ENCODE measurements around the gene IRF4.
"Not testable (repeated sequence)": the region's sequence is repeated elsewhere in the genome, so short reads cannot be mapped to it uniquely, and the experiment has no call there.

DNA sequence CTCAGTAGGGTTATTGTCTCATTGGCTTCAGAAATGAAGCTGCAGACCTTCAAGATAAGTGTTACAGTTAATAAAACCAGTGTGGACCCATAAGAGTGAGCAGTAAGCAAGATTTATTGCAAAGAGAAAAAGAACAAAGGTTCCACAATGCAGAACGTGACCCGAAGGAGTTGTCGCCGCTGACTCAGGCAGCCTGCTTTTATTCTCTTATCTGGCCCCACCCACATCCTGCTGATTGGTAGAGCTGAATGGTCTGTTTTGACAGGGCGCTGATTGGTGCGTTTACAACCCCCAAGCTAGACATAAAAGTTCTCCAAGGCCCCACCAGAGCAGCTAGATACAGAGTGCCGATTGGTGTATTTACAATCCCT is 33.9 kb downstream of the IRF4 start:
- TF ChIP-seq TOX (CRISPR knock-in tag; IDR thresholded peaks at IDR 0.05; ENCODE audit: borderline replicate concordance); ZFP30 (CRISPR knock-in tag; IDR thresholded peaks at IDR 0.05); GLIS3 (CRISPR knock-in tag; IDR thresholded peaks at IDR 0.05); ZFP3 (CRISPR knock-in tag; IDR thresholded peaks at IDR 0.05); TSHZ2 (CRISPR knock-in tag; IDR thresholded peaks at IDR 0.05): not testable (repeated sequence)
- TF ChIP-seq, protein P1, sequence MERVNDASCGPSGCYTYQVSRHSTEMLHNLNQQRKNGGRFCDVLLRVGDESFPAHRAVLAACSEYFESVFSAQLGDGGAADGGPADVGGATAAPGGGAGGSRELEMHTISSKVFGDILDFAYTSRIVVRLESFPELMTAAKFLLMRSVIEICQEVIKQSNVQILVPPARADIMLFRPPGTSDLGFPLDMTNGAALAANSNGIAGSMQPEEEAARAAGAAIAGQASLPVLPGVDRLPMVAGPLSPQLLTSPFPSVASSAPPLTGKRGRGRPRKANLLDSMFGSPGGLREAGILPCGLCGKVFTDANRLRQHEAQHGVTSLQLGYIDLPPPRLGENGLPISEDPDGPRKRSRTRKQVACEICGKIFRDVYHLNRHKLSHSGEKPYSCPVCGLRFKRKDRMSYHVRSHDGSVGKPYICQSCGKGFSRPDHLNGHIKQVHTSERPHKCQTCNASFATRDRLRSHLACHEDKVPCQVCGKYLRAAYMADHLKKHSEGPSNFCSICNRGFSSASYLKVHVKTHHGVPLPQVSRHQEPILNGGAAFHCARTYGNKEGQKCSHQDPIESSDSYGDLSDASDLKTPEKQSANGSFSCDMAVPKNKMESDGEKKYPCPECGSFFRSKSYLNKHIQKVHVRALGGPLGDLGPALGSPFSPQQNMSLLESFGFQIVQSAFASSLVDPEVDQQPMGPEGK (CRISPR knock-in tag; IDR thresholded peaks at IDR 0.05; ENCODE audit: borderline replicate concordance) = not testable (repeated sequence)
- TF ChIP-seq, protein P2, sequence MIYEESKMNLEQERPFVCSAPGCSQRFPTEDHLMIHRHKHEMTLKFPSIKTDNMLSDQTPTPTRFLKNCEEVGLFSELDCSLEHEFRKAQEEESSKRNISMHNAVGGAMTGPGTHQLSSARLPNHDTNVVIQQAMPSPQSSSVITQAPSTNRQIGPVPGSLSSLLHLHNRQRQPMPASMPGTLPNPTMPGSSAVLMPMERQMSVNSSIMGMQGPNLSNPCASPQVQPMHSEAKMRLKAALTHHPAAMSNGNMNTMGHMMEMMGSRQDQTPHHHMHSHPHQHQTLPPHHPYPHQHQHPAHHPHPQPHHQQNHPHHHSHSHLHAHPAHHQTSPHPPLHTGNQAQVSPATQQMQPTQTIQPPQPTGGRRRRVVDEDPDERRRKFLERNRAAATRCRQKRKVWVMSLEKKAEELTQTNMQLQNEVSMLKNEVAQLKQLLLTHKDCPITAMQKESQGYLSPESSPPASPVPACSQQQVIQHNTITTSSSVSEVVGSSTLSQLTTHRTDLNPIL (CRISPR knock-in tag; IDR thresholded peaks at IDR 0.05; ENCODE audit: low read depth) = not testable (repeated sequence)

Data from SK-N-SH treated with all-trans-retinoic acid at 6 μM for 48 hours (cell line).